ENCODE results near the gene CITED2.
"Not testable (repeated sequence)": the region's sequence is repeated elsewhere in the genome, so short reads cannot be mapped to it uniquely, and the experiment has no call there.

The CITED2 gene
- long read RNA-seq, donor 1, transcript CITED2-201 (2 exons, 2,354 nt): major isoform, 107 of 107 reads
- long read RNA-seq, donor 1, partial matches to known transcripts: 0 of 107 reads
- long read RNA-seq, donor 1, other reads (novel, unspliced or antisense): 0 of 107 reads
- long read RNA-seq, donor 2, transcript CITED2-201 (2 exons, 2,354 nt): major isoform, 76 of 76 reads
- long read RNA-seq, donor 2, partial matches to known transcripts: 0 of 76 reads
- long read RNA-seq, donor 2, other reads (novel, unspliced or antisense): 0 of 76 reads
- long read RNA-seq, donor 3, transcript CITED2-201 (2 exons, 2,354 nt): major isoform, 49 of 49 reads
- long read RNA-seq, donor 3, partial matches to known transcripts: 0 of 49 reads
- long read RNA-seq, donor 3, other reads (novel, unspliced or antisense): 0 of 49 reads
- long read RNA-seq, donor 4, transcript CITED2-201 (2 exons, 2,354 nt): major isoform, 110 of 111 reads
- long read RNA-seq, donor 4, partial matches to known transcripts: 0 of 111 reads
- long read RNA-seq, donor 4, other reads (novel, unspliced or antisense): 0 of 111 reads
- long read RNA-seq, donor 5, transcript CITED2-201 (2 exons, 2,354 nt): major isoform, 84 of 84 reads
- long read RNA-seq, donor 5, partial matches to known transcripts: 0 of 84 reads
- long read RNA-seq, donor 5, other reads (novel, unspliced or antisense): 0 of 84 reads
- long read RNA-seq, donor 6, transcript CITED2-201 (2 exons, 2,354 nt): major isoform, 146 of 146 reads
- long read RNA-seq, donor 6, partial matches to known transcripts: 0 of 146 reads
- long read RNA-seq, donor 6, other reads (novel, unspliced or antisense): 0 of 146 reads
- long read RNA-seq, donor 7, transcript CITED2-201 (2 exons, 2,354 nt): major isoform, 177 of 177 reads
- long read RNA-seq, donor 7, partial matches to known transcripts: 0 of 177 reads
- long read RNA-seq, donor 7, other reads (novel, unspliced or antisense): 0 of 177 reads
- long read RNA-seq, donor 8, transcript CITED2-201 (2 exons, 2,354 nt): major isoform, 108 of 109 reads
- long read RNA-seq, donor 8, partial matches to known transcripts: 0 of 109 reads
- long read RNA-seq, donor 8, other reads (novel, unspliced or antisense): 0 of 109 reads

- DNase-seq: peak; percentile 98
These were observed at the start of gene CITED2 for GRCh38 chr6:139374357-139375225. Gene CITED2 (minus strand): TSS chr6:139374648. CDS start chr6:139373944, 704 bp downstream.

DNA sequence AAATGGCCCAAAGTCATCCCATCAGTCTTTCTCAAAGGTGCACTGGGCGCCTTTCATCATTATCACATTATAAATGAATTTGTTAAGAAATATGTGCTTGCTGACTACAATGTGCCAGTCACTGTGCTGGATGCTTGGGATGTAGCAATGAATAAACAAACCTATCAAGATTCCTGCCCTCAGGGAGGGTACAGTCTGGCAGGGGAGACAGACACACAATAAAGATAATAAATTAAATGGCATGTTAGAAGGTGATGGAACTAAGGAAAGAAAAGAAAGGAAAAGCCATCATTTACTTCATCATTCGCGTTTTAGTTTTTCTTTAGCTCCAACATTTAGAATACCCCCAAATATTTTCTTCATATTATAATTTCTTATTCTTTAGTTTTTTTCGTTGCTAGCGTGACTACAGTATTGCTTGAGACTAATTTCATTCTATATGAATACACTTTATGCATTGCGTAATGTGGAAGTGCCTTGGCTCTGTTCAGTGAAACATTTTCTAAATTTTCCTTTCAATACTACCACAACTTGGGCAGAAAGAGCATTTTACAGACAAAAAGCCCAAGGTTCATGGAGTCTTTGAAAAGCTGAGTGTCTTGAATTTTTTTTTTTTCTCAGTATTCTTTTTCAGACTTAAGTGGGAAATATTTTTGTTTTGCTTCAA is 48.7 kb upstream of the CITED2 start:
- no peak for DNase-seq

- DNase-seq: no peak
These were observed 47.9 kb upstream of the CITED2 start for GRCh38 chr6:139422105-139423036.

DNA sequence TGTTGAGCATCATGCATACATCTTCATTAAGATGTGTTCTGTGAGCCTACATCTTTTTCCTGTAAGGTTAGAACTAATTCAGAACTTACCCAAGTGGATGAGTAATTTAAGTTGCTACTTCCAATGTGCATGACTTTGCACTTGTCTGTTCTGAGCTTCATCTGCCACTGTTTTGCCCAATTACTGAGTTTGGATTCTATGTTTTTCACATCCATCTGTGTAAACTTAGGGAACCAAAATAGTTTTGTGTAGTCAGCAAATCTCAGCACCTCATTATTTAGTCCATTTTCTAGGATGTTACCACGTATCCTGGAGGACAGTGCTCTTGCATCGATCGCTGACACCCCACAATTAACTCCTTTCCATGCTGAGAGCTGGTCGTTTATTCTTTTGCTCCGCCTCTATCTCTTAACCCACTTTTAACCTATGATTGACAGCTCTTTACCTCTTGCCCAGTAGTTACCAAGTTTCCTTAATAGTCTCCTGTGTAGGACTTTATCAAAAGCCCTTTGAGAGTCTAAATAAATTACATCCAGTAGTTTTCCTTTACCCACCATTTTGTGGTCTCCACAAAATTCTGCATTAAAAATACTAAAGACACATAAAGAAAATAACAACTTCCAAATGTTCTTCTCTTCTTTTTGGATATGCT is 44.2 kb upstream of the CITED2 start:
- DNase-seq: no peak

- no peak for DNase-seq
These were observed 41.7 kb upstream of the CITED2 start for GRCh38 chr6:139416146-139416545.

DNA sequence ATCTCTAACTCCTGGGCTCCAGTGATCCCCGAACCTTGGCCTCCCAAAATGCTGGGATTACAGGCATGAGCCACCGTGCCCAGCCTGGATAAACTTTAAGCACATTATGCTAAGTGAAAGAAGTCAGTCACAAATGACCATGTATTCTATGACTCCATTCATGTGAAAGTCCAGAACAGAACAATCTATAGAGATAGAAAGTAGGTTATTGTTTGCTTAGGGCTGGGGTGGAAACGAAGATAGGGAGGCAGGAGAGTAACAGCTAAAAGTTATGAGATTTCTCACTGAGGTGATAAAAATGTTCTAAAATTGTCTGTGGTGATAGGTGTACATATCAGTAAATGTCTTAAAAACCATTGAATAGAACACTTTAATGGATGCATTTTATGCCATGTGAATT is 40.9 kb upstream of the CITED2 start:
- DNase-seq: no peak

DNA sequence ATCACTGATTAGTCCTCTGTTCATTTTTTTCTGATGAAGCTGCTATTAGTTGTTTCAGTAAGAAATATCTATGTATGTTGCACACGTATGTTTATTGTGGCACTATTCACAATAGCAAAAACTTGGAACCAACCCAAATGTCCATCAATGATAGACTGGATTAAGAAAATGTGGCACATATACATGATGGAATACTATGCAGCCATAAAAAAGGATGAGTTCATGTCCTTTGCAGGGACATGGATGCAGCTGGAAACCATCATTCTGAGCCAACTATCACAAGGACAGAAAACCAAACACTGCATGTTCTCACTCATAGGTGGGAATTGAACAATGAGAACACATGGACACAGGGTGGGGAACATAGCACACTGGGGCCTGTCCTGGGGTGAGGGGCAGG is 37.7 kb upstream of the CITED2 start:
- not testable (repeated sequence) for DNase-seq

DNA sequence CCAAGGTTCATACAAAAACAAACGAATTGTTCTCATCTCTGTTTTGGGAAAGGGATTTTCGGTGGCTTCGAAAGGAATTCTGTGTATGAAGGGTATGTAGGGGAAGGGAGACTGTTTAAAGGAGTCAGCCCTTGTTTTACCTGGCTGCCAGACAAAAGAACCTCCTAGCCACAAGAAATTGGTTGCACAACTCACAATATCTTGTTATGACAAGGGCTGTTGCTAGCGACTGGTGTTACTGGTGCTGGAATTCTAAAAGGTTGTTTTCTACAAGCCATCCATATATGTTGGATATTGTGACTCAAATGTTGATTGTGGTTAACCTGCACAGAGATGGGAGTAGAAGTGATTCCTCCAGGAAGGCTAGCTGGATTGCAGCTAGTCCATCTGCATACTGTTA is 34.6 kb upstream of the CITED2 start:
- no peak for DNase-seq

GRCh38 chr6:139407718-139408222 is 33.3 kb upstream of the CITED2 start:
- DNase-seq: no peak

DNA sequence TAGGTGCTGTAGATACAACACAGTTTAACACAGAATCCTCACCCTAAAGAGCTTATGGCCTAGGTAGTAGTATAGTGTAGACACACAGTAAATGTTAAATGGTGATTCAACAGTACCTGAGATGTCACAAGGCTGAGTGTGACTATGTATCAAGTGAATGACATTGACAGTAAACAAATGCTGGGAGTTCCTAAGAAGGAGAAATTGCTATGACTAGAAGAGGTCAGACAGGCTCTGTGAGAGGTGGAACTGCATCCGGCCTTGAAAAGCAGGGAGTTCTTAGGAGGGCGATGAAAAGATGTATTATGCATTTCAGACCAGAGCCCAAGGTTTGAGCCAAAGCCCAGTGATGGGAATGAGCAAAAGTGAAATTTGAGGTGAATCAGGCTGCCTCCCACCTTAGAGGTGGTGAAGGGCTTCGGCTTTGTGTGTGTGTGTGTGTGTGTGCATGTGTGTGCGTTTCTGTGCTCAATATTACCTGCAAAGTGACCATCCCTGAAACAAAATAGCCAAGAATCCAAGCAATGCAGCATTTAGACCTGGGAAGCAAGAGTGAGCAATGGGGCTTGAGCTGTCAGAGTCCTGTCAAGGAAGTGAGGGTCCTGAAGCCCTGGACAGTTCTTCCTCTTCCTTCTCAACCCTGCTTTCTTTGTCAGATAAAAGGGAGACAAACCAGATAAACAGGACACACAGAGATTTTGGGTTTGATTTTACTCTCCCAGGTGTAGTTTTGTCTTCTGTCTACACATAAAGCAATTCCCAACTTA is 32.3 kb upstream of the CITED2 start:
- DNase-seq: no peak

DNA sequence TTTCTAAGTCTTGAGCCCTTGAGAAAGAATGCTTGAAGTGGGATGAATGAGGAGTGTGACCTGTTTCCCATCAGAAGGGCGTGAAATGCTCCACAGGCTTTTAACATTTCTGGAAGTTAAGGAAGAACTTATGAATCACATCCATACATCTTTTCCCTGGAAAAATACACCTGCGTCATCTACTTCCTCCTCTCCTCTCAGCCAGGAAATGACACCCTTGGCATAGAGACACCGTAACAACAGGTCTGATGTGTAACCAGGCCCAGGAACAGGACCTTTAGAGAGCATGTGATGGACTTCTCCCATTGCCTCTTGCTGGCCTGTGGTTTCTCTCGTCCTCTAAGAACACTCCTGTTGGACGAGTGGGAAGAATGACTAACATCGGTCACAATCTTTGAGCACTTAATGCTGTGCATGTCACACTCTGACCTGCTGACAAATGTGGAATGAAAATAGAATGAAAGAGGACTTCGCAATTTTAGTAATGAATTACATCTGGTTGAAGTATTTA is 28.5 kb upstream of the CITED2 start:
- DNase-seq: no peak

- DNase-seq: no peak
These were observed 24.2 kb upstream of the CITED2 start for GRCh38 chr6:139398658-139399057.

GRCh38 chr6:139395891-139396301 is 21.4 kb upstream of the CITED2 start:
- DNase-seq: no peak

DNA sequence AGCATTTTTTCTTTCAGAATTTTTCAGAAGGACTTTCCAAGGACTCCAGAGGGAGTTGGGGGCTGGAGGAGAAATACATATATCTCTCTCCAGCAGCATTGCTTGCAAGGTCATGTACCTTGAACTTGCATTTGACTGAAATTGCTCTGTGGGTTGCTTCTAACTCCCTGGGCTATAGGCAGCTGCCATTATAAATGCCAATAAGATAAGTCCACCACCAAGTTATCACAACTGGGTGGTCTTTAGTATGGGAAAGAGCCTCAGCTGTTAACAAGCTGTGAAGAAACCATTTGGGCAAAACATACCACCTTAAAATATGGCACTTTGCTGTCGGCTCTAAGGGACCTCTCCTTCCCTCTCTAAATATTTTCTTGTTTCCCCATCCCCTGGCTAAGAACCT is 20.9 kb upstream of the CITED2 start:
- no peak for DNase-seq

- no peak for DNase-seq
These were observed 19.7 kb upstream of the CITED2 start for GRCh38 chr6:139394027-139394649.

DNA sequence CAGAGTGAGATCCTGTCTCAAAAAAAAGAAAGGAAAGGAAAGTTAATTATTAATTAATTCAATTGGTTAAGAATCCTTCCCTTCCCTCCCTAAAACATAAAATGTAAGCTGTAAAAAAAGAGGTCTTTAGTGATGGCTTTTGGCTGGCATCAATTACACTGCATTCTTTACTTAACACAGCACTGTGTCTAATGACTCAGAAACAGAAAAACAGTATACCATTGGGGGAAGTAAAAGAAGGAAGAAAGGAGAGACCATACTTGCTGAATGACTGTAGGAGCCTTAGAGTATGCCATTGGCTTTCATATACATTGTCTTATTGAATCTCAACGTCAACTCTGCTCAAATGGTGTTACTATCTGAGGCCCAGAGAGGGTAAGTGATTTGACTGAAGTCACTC is 18.3 kb upstream of the CITED2 start:
- DNase-seq: peak; percentile 34

GRCh38 chr6:139391709-139392108 is 17.3 kb upstream of the CITED2 start:
- DNase-seq: no peak

DNA sequence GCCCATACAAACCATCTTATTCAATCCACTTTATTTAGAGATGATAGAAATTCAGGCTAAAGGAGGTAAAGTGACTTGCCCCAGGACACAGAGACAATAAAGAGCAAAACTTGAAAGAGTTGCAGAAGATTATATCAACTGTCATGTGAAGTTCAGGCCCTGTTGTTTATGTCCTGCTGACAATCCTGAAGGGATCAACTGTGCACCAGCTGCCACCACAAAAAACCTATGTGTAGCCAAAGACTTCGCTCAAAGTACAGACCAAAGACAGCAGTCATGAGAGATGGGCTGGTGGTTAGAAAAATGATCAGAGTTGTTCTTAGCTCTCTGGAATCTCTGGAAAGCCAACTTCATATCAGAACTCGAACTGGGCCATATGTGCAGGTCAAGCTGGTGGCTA is 16.0 kb upstream of the CITED2 start:
- DNase-seq: no peak

All from right kidney (tissue), 9 donors.